GM23248 (cell line): ENCODE measurements around the gene TRAF3. TPM values are rescaled to one million over a fixed set of nuclear protein-coding genes. Genes with fewer than 3 reads are reported as not detected.

Experiments
- DNase-seq: peaks from one replicate; pipeline ENCODE4 v3.0.0-alpha.2; 2015
- H2AFZ ChIP-seq: fragments of 200-600 bp; sonication (generic); 2 replicates; pipeline ENCODE4 v1.6.1; 2016; ENCODE audit warnings: antibody characterized with exemption
- H3F3A ChIP-seq: fragments of 200-600 bp; sonication (generic); 2 replicates; pipeline ENCODE4 v1.6.1; 2016; ENCODE audit warnings: mild to moderate bottlenecking, antibody characterized with exemption, mixed run types; ENCODE audit not compliant: insufficient read depth
- H3K27ac ChIP-seq: fragments of 200-600 bp; sonication (generic); 2 replicates; pipeline ENCODE4 v1.5.1; 2016; ENCODE audit warnings: mild to moderate bottlenecking
- H3K27me3 ChIP-seq: fragments of 200-600 bp; sonication (generic); replicated peaks from 2 replicates; pipeline ENCODE4 v1.6.1; 2016; ENCODE audit warnings: mild to moderate bottlenecking; ENCODE audit not compliant: insufficient read depth
- H3K36me3 ChIP-seq: fragments of 200-600 bp; sonication (generic); 2 replicates; pipeline ENCODE4 v1.6.1; 2016; ENCODE audit warnings: low read depth, mild to moderate bottlenecking
- H3K4me1 ChIP-seq: fragments of 200-600 bp; sonication (generic); 2 replicates; pipeline ENCODE4 v1.6.1; 2016; ENCODE audit warnings: mild to moderate bottlenecking; ENCODE audit not compliant: insufficient read depth
- H3K4me2 ChIP-seq: fragments of 200-600 bp; sonication (generic); one replicate; pipeline ENCODE4 v1.6.1; 2016; ENCODE audit warnings: mild to moderate bottlenecking; ENCODE audit not compliant: unreplicated experiment
- H3K4me3 ChIP-seq: fragments of 200-600 bp; sonication (generic); 2 replicates; pipeline ENCODE4 v1.5.1; 2016; ENCODE audit warnings: mild to moderate bottlenecking
- H3K79me2 ChIP-seq: fragments of 200-600 bp; sonication (generic); 2 replicates; pipeline ENCODE4 v1.6.1; 2016; ENCODE audit warnings: mild to moderate bottlenecking; ENCODE audit not compliant: insufficient read depth
- H3K9ac ChIP-seq: fragments of 200-600 bp; sonication (generic); 2 replicates; pipeline ENCODE4 v1.6.1; 2016; ENCODE audit warnings: mild to moderate bottlenecking
- H3K9me2 ChIP-seq: fragments of 200-600 bp; sonication (generic); 2 replicates; pipeline ENCODE4 v1.6.1; 2016; ENCODE audit warnings: mixed run types, mild to moderate bottlenecking, moderate library complexity; ENCODE audit not compliant: insufficient read depth
- H3K9me3 ChIP-seq: fragments of 200-600 bp; sonication (generic); one replicate; pipeline ENCODE4 v1.6.1; 2017; ENCODE audit warnings: low read depth
- H4K20me1 ChIP-seq: fragments of 200-600 bp; sonication (generic); 2 replicates; pipeline ENCODE4 v1.6.0; 2016; ENCODE audit not compliant: insufficient read depth
- EZH2 ChIP-seq: fragments of 200-600 bp; sonication (generic); IDR thresholded peaks from 2 replicates; pipeline ENCODE4 v1.6.1; 2018; ENCODE audit warnings: antibody characterized with exemption, mild to moderate bottlenecking; ENCODE audit not compliant: insufficient read depth, poor library complexity, severe bottlenecking
- EZH2phosphoT487 ChIP-seq: fragments of 200-600 bp; sonication (generic); IDR thresholded peaks from 2 replicates; pipeline ENCODE4 v1.6.1; 2018; ENCODE audit warnings: antibody characterized with exemption, moderate library complexity, mild to moderate bottlenecking, low read depth; ENCODE audit not compliant: insufficient read depth
- WGBS, 2 experiments: methylation state at CpG; one replicate each; pipeline ENCODE4 v1.1.6; 2015 to 2017; ENCODE audit warnings: low lambda C conversion rate in 2 of 2, low coverage in 1 of 2; ENCODE audit errors: missing lambda C conversion rate in 2 of 2; 5-methylcytosine and 5-hydroxymethylcytosine counted together
- in situ Hi-C: fragments of 300-500 bp; cut with MboI; formaldehyde crosslinking; loops from 2 replicates; pipeline ENCODE4 v1.15.0; 2020
- polyA plus RNA-seq: library from polyadenylated mRNA; unstranded; fragments of >200 nt; fragmentation: Nextera tagmentation; extraction: Ambion mirVana; gene quantifications from 2 replicates; pipeline ENCODE4 v1.2.1, GENCODE V29; 2016
- total RNA-seq: library from RNA; depleted of rRNA; stranded (reverse); fragments of >200 nt; shearing (Covaris generic); gene quantifications from 2 replicates; pipeline ENCODE4 v1.2.3, GENCODE V29; 2014

TRAF3 gene
- total and polyA plus RNA-seq, 2 experiments from 2014 or later, result 7.9 to 17.9 TPM

GRCh38 chr14:102915292-102916110, 138.3 kb downstream of the TRAF3 start:
- H3K4me2 ChIP-seq, result no peak overlapping the region
- H3K36me3 ChIP-seq, result no peaks in the 10 kb centered on the region
- DNase-seq, result no peak
- H2AFZ ChIP-seq, result no peak overlapping the region
- no peak overlapping the region for H3K27ac ChIP-seq
- no peak overlapping the region for H3K9ac ChIP-seq
- WGBS, 2 experiments, result 81 to 88% methylated on average over 15 to 19 of the region's 19 CpGs
- H3K4me3 ChIP-seq, result no peak overlapping the region
- H4K20me1 ChIP-seq, result no peaks in the 10 kb centered on the region
- TF ChIP-seq EZH2phosphoT487, result no peak
- no peaks in the 10 kb centered on the region for H3K9me2 ChIP-seq
- in situ Hi-C loops, result loop anchor here (10.0 kb wide), 2 partner anchors 141 to 221 kb away; partner anchors contain the start of gene TRAF3
- H3F3A ChIP-seq, result no peaks in the 10 kb centered on the region
- no peaks in the 10 kb centered on the region for H3K27me3 ChIP-seq
- no peaks in the 10 kb centered on the region for H3K4me1 ChIP-seq
- H3K79me2 ChIP-seq, result no peaks in the 10 kb centered on the region
- no peaks in the 10 kb centered on the region for H3K9me3 ChIP-seq

- Histone ChIP-seq H3K9me3 (no peaks in the 10 kb centered on the region), H2AFZ (no peak overlapping the region), H3K9ac (no peak overlapping the region), H3K27ac (no peak overlapping the region), H4K20me1 (no peaks in the 10 kb centered on the region), H3K4me3 (no peak overlapping the region), H3K79me2 (no peaks in the 10 kb centered on the region), H3F3A (no peaks in the 10 kb centered on the region), H3K9me2 (no peaks in the 10 kb centered on the region), H3K27me3 (no peaks in the 10 kb centered on the region), H3K36me3 (no peaks in the 10 kb centered on the region), H3K4me2 (no peak overlapping the region), H3K4me1 (no peaks in the 10 kb centered on the region)
- no peak for DNase-seq
- TF ChIP-seq EZH2, result no peak
- no peak for TF ChIP-seq EZH2phosphoT487
- 75 to 77% methylated on average over 17 to 18 of the region's 18 CpGs for WGBS, 2 experiments
- in situ Hi-C loops, result loop anchor here (10.0 kb wide), 2 partner anchors 142 to 222 kb away; partner anchors contain the start of gene TRAF3
Observed at GRCh38 chr14:102916347-102917055, 139.3 kb downstream of the TRAF3 start.

GRCh38 chr14:102917056-102917385, 139.8 kb downstream of the TRAF3 start:
- no peak overlapping the region for H3K27ac ChIP-seq
- H4K20me1 ChIP-seq, result no peaks in the 10 kb centered on the region
- no peak overlapping the region for H3K4me3 ChIP-seq
- in situ Hi-C loops, result loop anchor here (10.0 kb wide), 2 partner anchors 142 to 222 kb away; partner anchors contain the start of gene TRAF3
- no peak for DNase-seq
- WGBS, 2 experiments, result 95 to 96% methylated on average over 6 of the region's 6 CpGs
- no peaks in the 10 kb centered on the region for H3K36me3 ChIP-seq
- H3K4me1 ChIP-seq, result no peaks in the 10 kb centered on the region
- H3K4me2 ChIP-seq, result no peak overlapping the region
- no peaks in the 10 kb centered on the region for H3K27me3 ChIP-seq
- no peaks in the 10 kb centered on the region for H3K9me3 ChIP-seq
- H3K9me2 ChIP-seq, result no peaks in the 10 kb centered on the region
- no peaks in the 10 kb centered on the region for H3K79me2 ChIP-seq
- no peaks in the 10 kb centered on the region for H3F3A ChIP-seq
- no peak overlapping the region for H2AFZ ChIP-seq
- H3K9ac ChIP-seq, result no peak overlapping the region
- TF ChIP-seq EZH2 (no peak), EZH2phosphoT487 (no peak)

GRCh38 chr14:102917469-102918211, 140.4 kb downstream of the TRAF3 start:
- no peaks in the 10 kb centered on the region for H3K36me3 ChIP-seq
- H3K4me2 ChIP-seq, result no peak overlapping the region
- peaks cover 5% of the 10 kb centered on the region for H3K27me3 ChIP-seq
- no peak for TF ChIP-seq EZH2
- no peak for TF ChIP-seq EZH2phosphoT487
- no peaks in the 10 kb centered on the region for H3F3A ChIP-seq
- no peak overlapping the region for H3K27ac ChIP-seq
- no peaks in the 10 kb centered on the region for H3K4me1 ChIP-seq
- in situ Hi-C loops, result loop anchor here (10.0 kb wide), 2 partner anchors 143 to 223 kb away; partner anchors contain the start of gene TRAF3
- H3K9ac ChIP-seq, result no peak overlapping the region
- no peaks in the 10 kb centered on the region for H3K79me2 ChIP-seq
- H4K20me1 ChIP-seq, result no peaks in the 10 kb centered on the region
- peak; percentile 62 for DNase-seq
- WGBS, 2 experiments, result 32 to 40% methylated on average over 12 of the region's 12 CpGs
- H3K9me3 ChIP-seq, result no peaks in the 10 kb centered on the region
- no peak overlapping the region for H3K4me3 ChIP-seq
- no peak overlapping the region for H2AFZ ChIP-seq
- H3K9me2 ChIP-seq, result no peaks in the 10 kb centered on the region
